GM12891 (cell line): ENCODE results near the gene ACTR3C.
"Not testable (repeated sequence)": the region's sequence is repeated elsewhere in the genome, so short reads cannot be mapped to it uniquely, and the experiment has no call there.

ENCODE experiments used
- PAX5 ChIP-seq: IDR thresholded peaks from 2 replicates; pipeline ENCODE4 v1.6.1; 2011; ENCODE audit warnings: low read length, moderate library complexity, mild to moderate bottlenecking; ENCODE audit not compliant: insufficient read depth, severe bottlenecking
- POLR2A ChIP-seq: IDR thresholded peaks from 2 replicates; pipeline ENCODE4 v1.6.1; 2011; ENCODE audit warnings: low read depth, low read length, control low read depth
- POLR2AphosphoS5 ChIP-seq: IDR thresholded peaks from 2 replicates; pipeline ENCODE4 v1.6.1; 2011; ENCODE audit warnings: low read depth, low read length, control low read depth

DNA sequence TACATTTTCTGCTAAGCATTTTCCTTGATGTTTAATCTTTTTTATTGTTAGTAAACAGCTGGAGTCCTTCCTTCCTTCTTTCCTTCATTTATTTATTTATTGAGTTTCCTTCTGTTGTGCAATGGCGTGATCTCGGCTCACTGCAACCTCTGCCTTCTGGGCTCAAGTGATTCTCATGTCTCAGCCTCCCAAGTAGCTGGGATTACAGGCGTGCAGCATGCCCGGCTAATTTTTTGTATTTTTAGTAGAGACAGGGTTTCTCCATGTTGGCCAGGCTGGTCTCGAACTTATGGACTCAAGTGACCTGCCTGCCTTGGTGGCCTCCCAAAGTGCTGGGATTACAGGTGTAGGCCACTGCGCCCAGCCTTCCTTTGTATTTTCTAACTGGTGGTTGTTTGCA, 6.4 kb downstream of the ACTR3C start:
- TF ChIP-seq POLR2A, POLR2AphosphoS5, PAX5: not testable (repeated sequence)
